CD14-positive monocyte (primary cell): ENCODE results near the gene S1PR2. TPM values are rescaled to one million over a fixed set of nuclear protein-coding genes. Genes with fewer than 3 reads are reported as not detected.

Experiments
- DNase-seq, 3 donors: peaks; one replicate each; pipeline ENCODE4 v3.0.0-alpha.2; 2011 to 2022
- H2AFZ ChIP-seq: 2 replicates; pipeline ENCODE4 v1.6.0; 2012; ENCODE audit warnings: mild to moderate bottlenecking, low read depth, low read length, inconsistent platforms; ENCODE audit not compliant: insufficient read depth, poor library complexity, severe bottlenecking
- H3K27ac ChIP-seq, 2 donors: 1 replicate in 1 of 2; 2 replicates in 1 of 2; pipeline ENCODE4 v1.5.1; 2012 to 2013; ENCODE audit warnings: low read length in 2 of 2, control low read depth in 1 of 2, inconsistent platforms in 1 of 2, low read depth in 1 of 2, mild to moderate bottlenecking in 1 of 2
- H3K27me3 ChIP-seq, 2 donors: one replicate each; pipeline versions ENCODE4 v1.6.0 to v1.6.1; 2011 to 2013; ENCODE audit warnings: low read length in 2 of 2; ENCODE audit not compliant: control insufficient read depth in 2 of 2, insufficient read depth in 2 of 2
- H3K36me3 ChIP-seq, 2 donors: replicated peaks in 1 of 2; 1 replicate in 1 of 2; 2 replicates in 1 of 2; pipeline versions ENCODE4 v1.5.1 to v1.6.1; 2012 to 2013; ENCODE audit warnings: low read length in 2 of 2, control low read depth in 1 of 2, inconsistent platforms in 1 of 2, mild to moderate bottlenecking in 1 of 2; ENCODE audit not compliant: insufficient read depth in 2 of 2, control insufficient read depth in 1 of 2
- H3K4me1 ChIP-seq, 2 donors: 1 replicate in 1 of 2; 2 replicates in 1 of 2; pipeline versions ENCODE4 v1.5.1 to v1.6.1; 2012 to 2013; ENCODE audit warnings: low read length in 2 of 2, control low read depth in 1 of 2, inconsistent platforms in 1 of 2, mild to moderate bottlenecking in 1 of 2, moderate library complexity in 1 of 2; ENCODE audit not compliant: insufficient read depth in 2 of 2, control insufficient read depth in 1 of 2
- H3K4me2 ChIP-seq: replicated peaks from 2 replicates; pipeline ENCODE3; 2012; ENCODE audit warnings: low read length, moderate library complexity, mild to moderate bottlenecking; ENCODE audit not compliant: poor library complexity, severe bottlenecking; ENCODE audit errors: extremely low read depth
- H3K4me3 ChIP-seq, 3 experiments: fragments of 200-600 bp in 1 of 3; sonication (generic) in 1 of 3; replicated peaks in 1 of 3; 1 replicate in 2 of 3; 2 replicates in 1 of 3; pipeline ENCODE4 v1.5.1; 2011 to 2013; ENCODE audit warnings: low read length in 3 of 3, mild to moderate bottlenecking in 3 of 3, control low read depth in 2 of 3, low read depth in 2 of 3, inconsistent platforms in 1 of 3, moderate library complexity in 1 of 3
- H3K79me2 ChIP-seq: 2 replicates; pipeline ENCODE4 v1.6.0; 2012; ENCODE audit warnings: mild to moderate bottlenecking, control low read depth, inconsistent platforms, low read length, moderate library complexity; ENCODE audit not compliant: insufficient read depth
- H3K9ac ChIP-seq: 2 replicates; pipeline ENCODE4 v1.6.0; 2017; ENCODE audit warnings: low read length, mild to moderate bottlenecking; ENCODE audit not compliant: insufficient read depth, poor library complexity, severe bottlenecking
- H3K9me3 ChIP-seq, 2 donors: replicated peaks in 1 of 2; 1 replicate in 1 of 2; 2 replicates in 1 of 2; pipeline versions ENCODE4 v1.5.1 to v1.6.1; 2012 to 2013; ENCODE audit warnings: low read length in 2 of 2, control low read depth in 1 of 2; ENCODE audit not compliant: control insufficient read depth in 1 of 2, insufficient read depth in 1 of 2
- H4K20me1 ChIP-seq: 2 replicates; pipeline ENCODE4 v1.6.0; 2012; ENCODE audit warnings: mild to moderate bottlenecking, low read length, control low read depth, moderate library complexity; ENCODE audit not compliant: insufficient read depth
- H3K27ac Mint-ChIP-seq, 7 donors: one replicate each; pipeline ENCODE4 v1.8.0; 2020; ENCODE audit warnings: mild to moderate bottlenecking in 7 of 7, mixed read lengths in 7 of 7, moderate library complexity in 6 of 7, inconsistent platforms in 2 of 7
- H3K27me3 Mint-ChIP-seq, 3 donors: one replicate each; pipeline ENCODE4 v1.8.0; 2021 to 2022; ENCODE audit warnings: low read depth in 3 of 3, mild to moderate bottlenecking in 3 of 3, mixed read lengths in 3 of 3, moderate library complexity in 3 of 3, inconsistent platforms in 1 of 3
- H3K36me3 Mint-ChIP-seq, 2 donors: one replicate each; pipeline ENCODE4 v1.8.0; 2020; ENCODE audit warnings: mixed read lengths in 2 of 2, inconsistent platforms in 1 of 2, mild to moderate bottlenecking in 1 of 2
- H3K4me1 Mint-ChIP-seq: one replicate; pipeline ENCODE4 v1.8.0; 2020; ENCODE audit warnings: mild to moderate bottlenecking, mixed read lengths
- H3K4me3 Mint-ChIP-seq, 2 donors: one replicate each; pipeline ENCODE4 v1.8.0; 2020; ENCODE audit warnings: mild to moderate bottlenecking in 2 of 2, mixed read lengths in 2 of 2, moderate library complexity in 1 of 2
- H3K9me3 Mint-ChIP-seq, 7 donors: one replicate each; pipeline ENCODE4 v1.8.0; 2020 to 2022; ENCODE audit warnings: mixed read lengths in 7 of 7, mild to moderate bottlenecking in 6 of 7, moderate library complexity in 6 of 7, inconsistent platforms in 2 of 7
- WGBS: methylation state at CpG from one replicate; pipeline ENCODE4 v1.1.5; 2013; ENCODE audit warnings: missing lambda C conversion rate; ENCODE audit not compliant: insufficient coverage; 5-methylcytosine and 5-hydroxymethylcytosine counted together
- intact Hi-C, 2 donors: fragments of 100-400 bp; cut with micrococcal nuclease; formaldehyde crosslinking; loops; one replicate each; pipeline versions ENCODE4 v1.15.0 to v1.15.1; 2023
- polyA minus RNA-seq: library from RNA; depleted of rRNA, polyadenylated mRNA; stranded (reverse); fragments of >200 nt; gene quantifications from 2 replicates; pipeline ENCODE4 v1.2.3, GENCODE V29; 2012
- polyA plus RNA-seq, 3 donors: library from polyadenylated mRNA; depleted of rRNA in 1 of 3; unstranded in 2 of 3; stranded (reverse) in 1 of 3; fragments of 300-500 nt in 2 of 3; fragments of >200 nt in 1 of 3; fragmentation: Illumina TruSeq in 2 of 3; gene quantifications; 1 replicate in 2 of 3; 2 replicates in 1 of 3; pipeline ENCODE4 v1.2.3, GENCODE V29; 2012 to 2021
- total RNA-seq, 12 experiments: library from RNA in 1 of 12; stranded (reverse) in 1 of 12; fragments of 120-200 nt in 1 of 12; gene quantifications; one replicate each; pipeline ENCODE4 v1.2.4 and lab custom pipeline; 2013 to 2026; ENCODE audit warnings: mixed read lengths in 6 of 12, inconsistent platforms in 1 of 12
- TF ChIP-seq, protein P1 (sequence below): fragments of 200-600 bp; IDR thresholded peaks from one replicate; pipeline ENCODE4 v1.8.0; 2022; ENCODE audit warnings: antibody characterized with exemption, mild to moderate bottlenecking

Gene S1PR2, protein sequence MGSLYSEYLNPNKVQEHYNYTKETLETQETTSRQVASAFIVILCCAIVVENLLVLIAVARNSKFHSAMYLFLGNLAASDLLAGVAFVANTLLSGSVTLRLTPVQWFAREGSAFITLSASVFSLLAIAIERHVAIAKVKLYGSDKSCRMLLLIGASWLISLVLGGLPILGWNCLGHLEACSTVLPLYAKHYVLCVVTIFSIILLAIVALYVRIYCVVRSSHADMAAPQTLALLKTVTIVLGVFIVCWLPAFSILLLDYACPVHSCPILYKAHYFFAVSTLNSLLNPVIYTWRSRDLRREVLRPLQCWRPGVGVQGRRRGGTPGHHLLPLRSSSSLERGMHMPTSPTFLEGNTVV
- total RNA-seq (2013) = 1.2 TPM
- polyA plus RNA-seq (1 to 10 TPM in 1 of 3 donors, under 1 TPM in 2; 0.40 to 2.0 (median 0.55) TPM), polyA minus RNA-seq (2.1 and 3.0 TPM in 2 replicates), total RNA-seq (lab: John Stamatoyannopoulos, UW) (3.9 to 46.7 (median 10.3) reads per million in 11 experiments)

DNA sequence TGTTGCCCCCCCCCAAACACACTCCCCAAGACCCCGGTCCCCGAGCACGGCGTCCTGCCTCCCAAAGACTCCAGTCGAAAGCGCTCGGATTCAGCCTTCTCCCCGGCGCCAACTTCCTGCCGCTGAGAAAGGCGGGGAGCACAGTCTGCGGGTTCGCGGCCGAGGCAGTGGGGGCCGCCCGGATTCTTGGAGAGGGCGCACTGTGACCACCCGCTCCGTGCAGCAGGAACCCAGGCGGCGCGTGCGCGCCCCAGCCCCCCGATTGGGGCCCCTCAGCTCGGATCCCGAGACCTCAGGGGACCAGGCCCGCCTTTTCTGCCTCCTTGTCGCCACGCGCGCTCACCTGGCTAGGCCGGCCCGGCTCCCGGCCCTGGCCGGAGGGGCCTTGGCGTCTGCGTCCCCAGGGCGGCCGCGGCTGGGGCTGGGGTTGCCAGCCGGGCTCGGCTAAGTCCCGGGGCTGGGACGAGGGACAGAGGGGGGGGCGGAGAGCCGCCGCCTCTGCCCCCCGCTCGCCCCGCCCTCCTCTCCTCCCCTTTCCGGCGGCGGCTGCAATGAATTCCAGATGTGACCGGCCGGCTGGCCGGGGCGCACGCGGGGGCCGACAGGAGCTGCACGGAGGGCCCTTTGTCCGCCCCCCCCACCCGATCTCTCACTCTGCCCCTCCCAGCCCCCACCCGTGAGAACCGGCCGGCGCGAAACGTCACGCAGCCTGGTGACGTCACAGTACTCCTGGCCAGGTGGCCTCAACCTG, at the start of gene S1PR2:
TSS of gene S1PR2 (minus strand) at position 471 of the 751 bp plus-strand sequence. CDS start 6,426 bp downstream, outside the sequence.
- Mint-ChIP-seq H3K4me3 (peak within 1 kb of the TSS; percentile 88 to 92), H3K36me3 (no peaks in the 10 kb centered on the region), H3K9me3 (no peaks in the 10 kb centered on the region), H3K27ac (peak within 1 kb of the TSS in 4 of 7 donors; percentile 30 to 77 (median 40)), H3K4me1 (peaks cover 20% of the 10 kb centered on the region), H3K27me3 (peaks cover 9 to 31% (median 28%) of the 10 kb centered on the region in 3 donors)
- WGBS = under 1% methylated on average over 67 of the region's 73 CpGs
- Histone ChIP-seq H3K9me3 (peaks cover 0 to 6% of the 10 kb centered on the region in 2 donors), H3K36me3 (no peaks in the 10 kb centered on the region), H2AFZ (peak within 1 kb of the TSS; percentile 87), H3K27me3 (peaks cover 0 to 18% of the 10 kb centered on the region in 2 donors), H3K4me1 (peaks cover 20 to 39% of the 10 kb centered on the region in 2 donors), H3K4me2 (peak within 1 kb of the TSS; percentile 88), H4K20me1 (no peaks in the 10 kb centered on the region), H3K9ac (peak within 1 kb of the TSS; percentile 81), H3K79me2 (no peaks in the 10 kb centered on the region), H3K27ac (peak within 1 kb of the TSS in 1 of 2 donors; percentile 72), H3K4me3 (peak within 1 kb of the TSS; percentile 69 to 89 (median 80))
- TF ChIP-seq, protein P1, sequence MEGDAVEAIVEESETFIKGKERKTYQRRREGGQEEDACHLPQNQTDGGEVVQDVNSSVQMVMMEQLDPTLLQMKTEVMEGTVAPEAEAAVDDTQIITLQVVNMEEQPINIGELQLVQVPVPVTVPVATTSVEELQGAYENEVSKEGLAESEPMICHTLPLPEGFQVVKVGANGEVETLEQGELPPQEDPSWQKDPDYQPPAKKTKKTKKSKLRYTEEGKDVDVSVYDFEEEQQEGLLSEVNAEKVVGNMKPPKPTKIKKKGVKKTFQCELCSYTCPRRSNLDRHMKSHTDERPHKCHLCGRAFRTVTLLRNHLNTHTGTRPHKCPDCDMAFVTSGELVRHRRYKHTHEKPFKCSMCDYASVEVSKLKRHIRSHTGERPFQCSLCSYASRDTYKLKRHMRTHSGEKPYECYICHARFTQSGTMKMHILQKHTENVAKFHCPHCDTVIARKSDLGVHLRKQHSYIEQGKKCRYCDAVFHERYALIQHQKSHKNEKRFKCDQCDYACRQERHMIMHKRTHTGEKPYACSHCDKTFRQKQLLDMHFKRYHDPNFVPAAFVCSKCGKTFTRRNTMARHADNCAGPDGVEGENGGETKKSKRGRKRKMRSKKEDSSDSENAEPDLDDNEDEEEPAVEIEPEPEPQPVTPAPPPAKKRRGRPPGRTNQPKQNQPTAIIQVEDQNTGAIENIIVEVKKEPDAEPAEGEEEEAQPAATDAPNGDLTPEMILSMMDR = no peak
- intact Hi-C loops = no loop called here
- DNase-seq = peak; percentile 36 to 51 (median 47)
